HCT116 (cell line): Measurements from ENCODE around the gene ELMOD2. TPM values are rescaled to one million over a fixed set of nuclear protein-coding genes. Genes with fewer than 3 reads are reported as not detected.

Experiments
- ATAC-seq: fragments of 200-7000 bp; cut with Tn5 transposase; 2 replicates; pipeline ENCODE4 v1.9.1; 2020; ENCODE audit warnings: mild to moderate bottlenecking, moderate library complexity
- BruUV-seq: library from RNA; stranded (reverse); fragments of 400-500 nt; replicated peaks from 2 replicates; lab custom pipeline; 2021; lab: Mats Ljungman, UMichigan
- CTCF ChIA-PET: fragments of 300-600 bp; sonication (Branson Sonifier 250); formaldehyde crosslinking; loops from one replicate; lab custom pipeline; 2021; ENCODE audit warnings: antibody characterized with exemption; lab: Charles Lee
- POLR2A ChIA-PET: fragments of 300-600, 350-600 bp; sonication (Branson Sonifier 250); formaldehyde crosslinking; loops from one replicate; lab custom pipeline; 2021; ENCODE audit warnings: antibody characterized with exemption; lab: Charles Lee
- RAD21 ChIA-PET, 2 experiments: fragments of 300-600 bp; sonication (Branson Sonifier 250); formaldehyde crosslinking; loops; one replicate each; lab custom pipeline; 2023; ENCODE audit warnings: low total read pairs in 2 of 2; ENCODE audit not compliant: uncharacterized antibody in 2 of 2, unreplicated experiment in 2 of 2, low non-redundant PET in 1 of 2; lab: Charles Lee
- DNase-seq: peaks from one replicate; pipeline ENCODE4 v3.0.0-alpha.2; 2010; ENCODE audit warnings: low read depth, low spot score
- H2AFZ ChIP-seq: fragments of 200-600 bp; shearing (Covaris generic), sonication (generic); 2 replicates; pipeline ENCODE4 v1.6.1; 2017; ENCODE audit warnings: low read depth, mixed run types, mixed read lengths, antibody characterized with exemption, low read length; ENCODE audit not compliant: poor library complexity, severe bottlenecking
- H3K27ac ChIP-seq: 2 replicates; pipeline ENCODE4 v1.5.1; 2012; ENCODE audit warnings: low read depth, low read length
- H3K27me3 ChIP-seq: fragments of 200-600 bp; sonication (generic); 2 replicates; pipeline ENCODE4 v1.6.1; 2016; ENCODE audit warnings: mixed run types, low read length, mixed read lengths; ENCODE audit not compliant: insufficient read depth
- H3K36me3 ChIP-seq, 2 experiments: fragments of 200-500 bp in 1 of 2; fragments of 200-600 bp in 1 of 2; sonication (Bioruptor generic) in 1 of 2; sonication (generic) in 1 of 2; 2 replicates each; pipeline versions ENCODE4 v1.5.1 to v1.6.1; 2014 to 2016; ENCODE audit warnings: low read length in 2 of 2, inconsistent platforms in 1 of 2, mixed read lengths in 1 of 2, mixed run types in 1 of 2; ENCODE audit not compliant: insufficient read depth in 2 of 2, control insufficient read depth in 1 of 2
- H3K4me1 ChIP-seq, 2 experiments: fragments of 200-600 bp in 1 of 2; sonication (generic) in 1 of 2; 2 replicates each; pipeline versions ENCODE4 v1.5.1 to v1.6.1; 2012 to 2017; ENCODE audit warnings: low read length in 2 of 2, inconsistent platforms in 1 of 2, mild to moderate bottlenecking in 1 of 2, mixed read lengths in 1 of 2, mixed run types in 1 of 2, moderate library complexity in 1 of 2; ENCODE audit not compliant: insufficient read depth in 2 of 2, control insufficient read depth in 1 of 2
- H3K4me2 ChIP-seq: fragments of 200-600 bp; sonication (generic); 2 replicates; pipeline ENCODE4 v1.6.1; 2017; ENCODE audit warnings: mixed run types, low read length, mixed read lengths
- H3K4me3 ChIP-seq, 2 experiments: fragments of 200-600 bp in 1 of 2; sonication (generic) in 1 of 2; replicated peaks in 1 of 2; 2 replicates each; pipeline ENCODE4 v1.5.1; 2011 to 2016; ENCODE audit warnings: low read length in 2 of 2, control low read depth in 1 of 2, low read depth in 1 of 2, mild to moderate bottlenecking in 1 of 2, mixed read lengths in 1 of 2, mixed run types in 1 of 2
- H3K79me2 ChIP-seq: fragments of 200-600 bp; sonication (generic); 2 replicates; pipeline ENCODE4 v1.6.1; 2017; ENCODE audit warnings: mild to moderate bottlenecking, mixed run types, low read length, moderate library complexity, mixed read lengths; ENCODE audit not compliant: insufficient read depth
- H3K9ac ChIP-seq: fragments of 200-600 bp; sonication (generic); 2 replicates; pipeline ENCODE4 v1.6.1; 2016; ENCODE audit warnings: low read length, mixed read lengths
- H3K9me2 ChIP-seq: fragments of 200-600 bp; sonication (generic), shearing (Covaris generic); 2 replicates; pipeline ENCODE4 v1.6.1; 2017; ENCODE audit warnings: mixed run types, mild to moderate bottlenecking, moderate library complexity; ENCODE audit not compliant: insufficient read depth
- H3K9me3 ChIP-seq, 2 experiments: fragments of 200-500 bp in 1 of 2; fragments of 200-600 bp in 1 of 2; sonication (Bioruptor generic) in 1 of 2; sonication (generic) in 1 of 2; 2 replicates each; pipeline ENCODE4 v1.6.1; 2014 to 2017; ENCODE audit warnings: low read length in 2 of 2, mixed read lengths in 2 of 2, inconsistent platforms in 1 of 2, low read depth in 1 of 2, mild to moderate bottlenecking in 1 of 2, mixed run types in 1 of 2, moderate library complexity in 1 of 2; ENCODE audit not compliant: control insufficient read depth in 1 of 2, insufficient read depth in 1 of 2
- H4K20me1 ChIP-seq: fragments of 200-600 bp; sonication (generic), shearing (Covaris generic); 2 replicates; pipeline ENCODE4 v1.6.1; 2017; ENCODE audit warnings: mixed run types, mild to moderate bottlenecking, moderate library complexity; ENCODE audit not compliant: insufficient read depth
- ATF3 ChIP-seq: IDR thresholded peaks from 2 replicates; pipeline ENCODE4 v1.6.1; 2012
- CBX3 ChIP-seq: IDR thresholded peaks from 2 replicates; pipeline ENCODE4 v1.6.1; 2012; ENCODE audit warnings: low read depth
- ELF1 ChIP-seq: IDR thresholded peaks from 2 replicates; pipeline ENCODE4 v1.6.1; 2012; ENCODE audit warnings: low read depth, borderline replicate concordance
- JUND ChIP-seq: IDR thresholded peaks from 2 replicates; pipeline ENCODE4 v1.6.1; 2012
- MAX ChIP-seq: IDR thresholded peaks from 2 replicates; pipeline ENCODE4 v1.6.1; 2012
- POLR2A ChIP-seq: IDR thresholded peaks from 2 replicates; pipeline ENCODE4 v1.7.0; 2011; ENCODE audit warnings: borderline replicate concordance; ENCODE audit not compliant: insufficient read depth, insufficient read length; ENCODE audit errors: extremely low read depth
- SP1 ChIP-seq: IDR thresholded peaks from 2 replicates; pipeline ENCODE4 v1.6.1; 2012; ENCODE audit warnings: low read depth
- SRF ChIP-seq: IDR thresholded peaks from 2 replicates; pipeline ENCODE4 v1.6.1; 2012; ENCODE audit warnings: low read depth
- TCF7L2 ChIP-seq: IDR thresholded peaks from 2 replicates; pipeline ENCODE4 v1.7.0; 2011; ENCODE audit warnings: borderline replicate concordance, inconsistent platforms; ENCODE audit not compliant: insufficient read depth, insufficient read length; ENCODE audit errors: extremely low read depth
- YY1 ChIP-seq: IDR thresholded peaks from 2 replicates; pipeline ENCODE4 v1.6.1; 2011; ENCODE audit warnings: low read length, low read depth, moderate library complexity, mild to moderate bottlenecking; ENCODE audit not compliant: insufficient replicate concordance; ENCODE audit errors: extremely low read depth
- ZNF274 ChIP-seq: fragments of 200-500 bp; sonication (Bioruptor generic); IDR thresholded peaks from 2 replicates; pipeline ENCODE4 v1.6.1; 2014; ENCODE audit warnings: mild to moderate bottlenecking, low read depth, low read length, inconsistent platforms
- intact Hi-C: fragments of 100-400 bp; cut with micrococcal nuclease; formaldehyde crosslinking; loops from 2 replicates; pipeline ENCODE4 v1.10.0; 2022
- total RNA-seq: library from RNA; stranded (reverse); gene quantifications from one replicate; pipeline ENCODE4 v1.2.1, GENCODE V29; 2021; ENCODE audit not compliant: unreplicated experiment
- TF ChIP-seq, protein P1 (sequence below): IDR thresholded peaks from 2 replicates; pipeline ENCODE4 v1.6.1; 2011; ENCODE audit warnings: mild to moderate bottlenecking, low read length, moderate library complexity; ENCODE audit not compliant: insufficient replicate concordance; ENCODE audit errors: extremely low read depth

ELMOD2 gene
- total RNA-seq, 1 experiment from 2014 or later, result 26.6 TPM

DNA sequence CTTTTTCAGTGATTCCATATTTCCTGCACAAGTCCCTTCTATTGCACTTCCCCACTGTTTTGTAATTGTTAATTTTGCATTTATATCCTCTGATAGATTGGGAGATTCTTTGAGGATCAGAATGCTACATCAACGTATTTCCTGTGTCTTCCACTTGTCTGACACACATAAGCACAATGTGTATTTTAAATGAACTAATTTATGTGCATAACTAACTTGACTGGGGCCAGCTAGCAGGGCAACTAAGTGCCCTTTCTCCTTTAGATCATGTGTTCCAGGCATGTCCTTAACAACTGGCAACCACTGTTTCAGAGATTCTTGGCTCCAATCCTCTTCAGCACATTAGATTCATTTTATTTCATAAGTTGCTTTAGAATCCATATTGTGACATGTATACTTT, 60.5 kb downstream of the ELMOD2 start:
- no peak for ATAC-seq

More for the DNA sequence above, 60.5 kb downstream of the ELMOD2 start:
- no peaks in the 10 kb centered on the region for H3K4me1 ChIP-seq
- H3K9me3 ChIP-seq, result no peaks in the 10 kb centered on the region
- RAD21 ChIA-PET, result no interaction called here
- POLR2A ChIA-PET, result no interaction called here
- H3K27me3 ChIP-seq, result no peaks in the 10 kb centered on the region
- no peak overlapping the region for H3K27ac ChIP-seq
- intact Hi-C loops, result no loop called here
- H3K36me3 ChIP-seq, result no peaks in the 10 kb centered on the region
- no peaks in the 10 kb centered on the region; the same call in 1 of the 2 replicates for H4K20me1 ChIP-seq
- no peaks in the 10 kb centered on the region for H3K9me2 ChIP-seq
- H3K4me2 ChIP-seq, result no peak overlapping the region
- BruUV-seq, result no TSS peak
- no peaks in the 10 kb centered on the region for H3K79me2 ChIP-seq
- TF ChIP-seq MAX (no peak), JUND (no peak), POLR2A (no peak), SP1 (no peak), YY1 (no peak), SRF (no peak), TCF7L2 (no peak), CBX3 (no peak), ZNF274 (no peak), ATF3 (no peak), ELF1 (no peak)
- TF ChIP-seq, protein P1, sequence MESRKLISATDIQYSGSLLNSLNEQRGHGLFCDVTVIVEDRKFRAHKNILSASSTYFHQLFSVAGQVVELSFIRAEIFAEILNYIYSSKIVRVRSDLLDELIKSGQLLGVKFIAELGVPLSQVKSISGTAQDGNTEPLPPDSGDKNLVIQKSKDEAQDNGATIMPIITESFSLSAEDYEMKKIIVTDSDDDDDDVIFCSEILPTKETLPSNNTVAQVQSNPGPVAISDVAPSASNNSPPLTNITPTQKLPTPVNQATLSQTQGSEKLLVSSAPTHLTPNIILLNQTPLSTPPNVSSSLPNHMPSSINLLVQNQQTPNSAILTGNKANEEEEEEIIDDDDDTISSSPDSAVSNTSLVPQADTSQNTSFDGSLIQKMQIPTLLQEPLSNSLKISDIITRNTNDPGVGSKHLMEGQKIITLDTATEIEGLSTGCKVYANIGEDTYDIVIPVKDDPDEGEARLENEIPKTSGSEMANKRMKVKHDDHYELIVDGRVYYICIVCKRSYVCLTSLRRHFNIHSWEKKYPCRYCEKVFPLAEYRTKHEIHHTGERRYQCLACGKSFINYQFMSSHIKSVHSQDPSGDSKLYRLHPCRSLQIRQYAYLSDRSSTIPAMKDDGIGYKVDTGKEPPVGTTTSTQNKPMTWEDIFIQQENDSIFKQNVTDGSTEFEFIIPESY, result no peak
- no peak overlapping the region for H3K9ac ChIP-seq
- H3K4me3 ChIP-seq, result no peak overlapping the region
- CTCF ChIA-PET, result interaction anchor here (1.0 kb wide), 1 partner anchor 11 kb away, joined by 3 read pairs; no protein-coding TSS in a partner anchor
- no peak for DNase-seq
- no peak overlapping the region for H2AFZ ChIP-seq
